H1 (cell line): ENCODE measurements around the gene NFKBIE. TPM values are rescaled to one million over a fixed set of nuclear protein-coding genes. Genes with fewer than 3 reads are reported as not detected.

Experiments used
- BACH1 ChIP-seq: IDR thresholded peaks from 2 replicates; pipeline ENCODE4 v1.6.1; 2012; ENCODE audit warnings: low read length, improper control_type of control experiment
- BRCA1 ChIP-seq: IDR thresholded peaks from 2 replicates; pipeline ENCODE4 v1.6.1; 2012; ENCODE audit warnings: low read depth, low read length, improper control_type of control experiment
- CBX8 ChIP-seq: fragments of 300-800, 300-1000 bp; sonication (generic); IDR thresholded peaks from 2 replicates; pipeline ENCODE4 v1.7.1; 2016; ENCODE audit warnings: low read depth, low read length, borderline replicate concordance
- CHD1 ChIP-seq: IDR thresholded peaks from 2 replicates; pipeline ENCODE4 v1.6.1; 2012; ENCODE audit warnings: low read depth, low read length, improper control_type of control experiment
- EP300 ChIP-seq, 2 experiments: IDR thresholded peaks; 1 replicate in 1 of 2; 2 replicates in 1 of 2; pipeline ENCODE4 v1.6.1; 2011 to 2012; ENCODE audit warnings: low read depth in 2 of 2, low read length in 2 of 2, mild to moderate bottlenecking in 2 of 2, borderline replicate concordance in 1 of 2, inconsistent platforms in 1 of 2, moderate library complexity in 1 of 2
- MAFK ChIP-seq: IDR thresholded peaks from 2 replicates; pipeline ENCODE4 v1.6.1; 2012; ENCODE audit warnings: low read depth, mild to moderate bottlenecking, improper control_type of control experiment, low read length
- POLR2AphosphoS5 ChIP-seq: IDR thresholded peaks from 2 replicates; pipeline ENCODE4 v1.6.1; 2011; ENCODE audit warnings: low read depth, low read length
- POU5F1 ChIP-seq: IDR thresholded peaks from 2 replicates; pipeline ENCODE4 v1.6.1; 2011; ENCODE audit warnings: low read depth, mild to moderate bottlenecking, low read length, moderate library complexity
- SP1 ChIP-seq: IDR thresholded peaks from 2 replicates; pipeline ENCODE4 v1.6.1; 2011; ENCODE audit warnings: low read depth, low read length
- TCF12 ChIP-seq: IDR thresholded peaks from 2 replicates; pipeline ENCODE4 v1.6.1; 2011; ENCODE audit warnings: low read depth, mild to moderate bottlenecking, low read length
- polyA plus RNA-seq, 7 experiments: library from polyadenylated mRNA; depleted of rRNA in 3 of 7; stranded (reverse) in 5 of 7; unstranded in 2 of 7; fragments of >200 nt in 5 of 7; fragments of 200-250 nt in 2 of 7; gene quantifications; 1 replicate in 5 of 7; 2 replicates in 1 of 7; 4 replicates in 1 of 7; pipeline versions ENCODE4 v1.2.1 to v1.2.3, GENCODE V29; 2011 to 2013; ENCODE audit warnings: missing spikeins in 2 of 7, mixed read lengths in 2 of 7
- total RNA-seq: library from RNA; stranded (reverse); fragmentation: NEBNext Ultra II Directional; extraction: Animal tissue kit (Norgen Biotek cat#: 25700); gene quantifications from 2 replicates; pipeline ENCODE4 v1.2.1, GENCODE V29; 2021

Gene NFKBIE
- total and polyA plus RNA-seq, 2 of the 8 experiments (the other 6 are each of a cell fraction or from before 2014, with no cell fraction given) = 13.5 to 19.2 TPM

GRCh38 chr6:44309092-44309491, 43.7 kb upstream of the NFKBIE start (continued):
- TF ChIP-seq EP300 (IDR thresholded peaks at IDR 0.05; ENCODE audit: borderline replicate concordance in 1 of 2, low read depth in 2 of 2, low read length in 2 of 2) (no peak), SP1 (no peak), TCF12 (no peak), CHD1 (no peak), MAFK (no peak), BACH1 (no peak), CBX8 (no peak), POLR2AphosphoS5 (no peak), BRCA1 (no peak), POU5F1 (no peak)
